ENCODE data around the gene PDLIM7. TPM values are rescaled to one million over a fixed set of nuclear protein-coding genes. Genes with fewer than 3 reads are reported as not detected.

Gene PDLIM7
- total and polyA plus RNA-seq, 2 of the 4 experiments (the other 2 are of a cell fraction), result 70.4 to 534 TPM

GRCh38 chr5:177538876-177539275 lies 41.5 kb upstream of the PDLIM7 start:
- ATAC-seq (ENCODE audit: low read depth), result no peak
- POLR2A ChIA-PET (ENCODE audit: unreplicated experiment), result no interaction called here
- H3K4me1 ChIP-seq (ENCODE audit: control insufficient read depth, insufficient read depth, low read length), result peaks cover 30% of the 10 kb centered on the region

More at GRCh38 chr5:177538876-177539275, 41.5 kb upstream of the PDLIM7 start:
- H2AFZ ChIP-seq (replicated peaks; ENCODE audit: low read length, poor library complexity), result no peak overlapping the region
- no TSS peak for BruUV-seq (replicated peaks)
- H4K8ac ChIP-seq (ENCODE audit: low read depth in 2 of 2, low read length in 2 of 2), result peak overlapping the region; percentile 8 to 94; a peak in 2 of 4 replicates
- peak overlapping the region; percentile 89 for H2BK5ac ChIP-seq (ENCODE audit: low read depth, low read length, poor library complexity, severe bottlenecking)
- dilution Hi-C loops (cut with HindIII; ENCODE audit: low sequenced_read_pairs, unreplicated experiment) (no loop called here), intact Hi-C loops (cut with micrococcal nuclease) (no loop called here), in situ Hi-C loops (cut with MboI; ENCODE audit: low sequenced_read_pairs) (no loop called here)
- WGBS, 2 experiments (ENCODE audit: extremely low coverage in 2 of 2, insufficient read length in 1 of 2), result 100% methylated on average over 2 of the region's 10 CpGs; no CpG with 5 or more reads in 1 of the 2 experiments
- H3K36me3 ChIP-seq (ENCODE audit: control insufficient read depth, insufficient read depth, low read length), result peaks cover 35% of the 10 kb centered on the region
- no peak overlapping the region for H2BK20ac ChIP-seq (ENCODE audit: low read depth, low read length)
- 0 out of 2 replicates have a peak overlapping the region, but pooled peaks have one; percentile 70 for H3K14ac ChIP-seq (replicated peaks; ENCODE audit: low read depth, low read length)
- H2BK15ac ChIP-seq (ENCODE audit: low read depth, low read length), result peak overlapping the region; percentile 43; the same call in 2 of the 3 replicates
- H3K27ac ChIP-seq (ENCODE audit: insufficient read depth, low read length), result peak overlapping the region; percentile 89; the same call in 1 of the 2 replicates
- no peak overlapping the region for H3K4me2 ChIP-seq (ENCODE audit: low read depth, low read length)
- TF ChIP-seq CHD1 (IDR thresholded peaks at IDR 0.05; ENCODE audit: low read depth, low read length), result no peak
- no peak for TF ChIP-seq NFE2L2 (IDR thresholded peaks at IDR 0.05; ENCODE audit: low read depth, low read length)
- H3K9ac ChIP-seq (ENCODE audit: low read depth, low read length), result no peak overlapping the region
- H4K5ac ChIP-seq (ENCODE audit: low read depth, low read length), result peak overlapping the region; percentile 95; the same call in 1 of the 2 replicates
- H3K27me3 ChIP-seq (ENCODE audit: control insufficient read depth, insufficient read depth, low read length), result no peaks in the 10 kb centered on the region
- peak overlapping the region; percentile 75 for H4K91ac ChIP-seq (ENCODE audit: insufficient read depth, low read depth, low read length)
- no peak overlapping the region for H3K4me3 ChIP-seq (ENCODE audit: insufficient read depth, low read depth, low read length)
- CTCF ChIA-PET, result interaction anchor here (0.7 to 1.8 kb wide), 2 partner anchors 12 to 38 kb away, joined by 4 to 6 read pairs; no protein-coding TSS in a partner anchor
- peaks cover 49 to 78% of the 10 kb centered on the region in 2 experiments for H3K79me1 ChIP-seq (ENCODE audit: low read depth in 1 of 2, low read length in 2 of 2)
- no peak overlapping the region for H3K56ac ChIP-seq (ENCODE audit: extremely low read depth, insufficient read depth, low read length)
- peak overlapping the region; percentile 91; the same call in 1 of the 2 replicates for H3K4ac ChIP-seq (ENCODE audit: low read depth, low read length)
- peaks cover 37% of the 10 kb centered on the region for H4K20me1 ChIP-seq (ENCODE audit: insufficient read depth, low read length)
- H2AK5ac ChIP-seq (ENCODE audit: low read depth, low read length), result peak overlapping the region; percentile 97; the same call in 1 of the 2 replicates
- H3K9me1 ChIP-seq (ENCODE audit: insufficient read depth, low read length), result peaks cover 27% of the 10 kb centered on the region
- H3K23ac ChIP-seq (ENCODE audit: low read depth, low read length), result peak overlapping the region; percentile 95; the same call in 1 of the 2 replicates
- DNase-seq, result no peak
- peak overlapping the region; percentile 33 for H2AK9ac ChIP-seq (replicated peaks; ENCODE audit: low read depth, low read length, poor library complexity)
- no peaks in the 10 kb centered on the region for H3K9me3 ChIP-seq (ENCODE audit: control insufficient read depth, insufficient read depth, low read length)
- H2BK120ac ChIP-seq (ENCODE audit: low read depth, low read length), result peak overlapping the region; percentile 91; the same call in 1 of the 2 replicates
- H3K18ac ChIP-seq (ENCODE audit: low read depth, low read length), result no peak overlapping the region; the same call in 1 of the 2 replicates

All from IMR-90 (cell line).